ENCODE data around the gene TMED5.
"Not testable (repeated sequence)": the region's sequence is repeated elsewhere in the genome, so short reads cannot be mapped to it uniquely, and the experiment has no call there.

The TMED5 gene

GRCh38 chr1:93179886-93180722 lies at the start of gene TMED5:
TSS of gene TMED5 (minus strand) at chr1:93180413. CDS start at chr1:93180242, 171 bp downstream.
- Mint-ChIP-seq H3K27me3 (no peaks in the 10 kb centered on the region), H3K4me3 (peak within 1 kb of the TSS; percentile 99), H3K4me1 (ENCODE audit: low read depth) (peaks cover 58% of the 10 kb centered on the region), H3K36me3 (ENCODE audit: low read depth) (peaks cover 60% of the 10 kb centered on the region), H3K9me3 (no peaks in the 10 kb centered on the region), H3K27ac (peak within 1 kb of the TSS; percentile 100)
- DNase-seq: peak; percentile 95

GRCh38 chr1:93223023-93223675 lies 42.9 kb upstream of the TMED5 start:
- H3K27ac Mint-ChIP-seq: no peak overlapping the region
- DNase-seq: no peak
- no peaks in the 10 kb centered on the region for H3K27me3 Mint-ChIP-seq
- H3K4me3 Mint-ChIP-seq: no peak overlapping the region
- H3K36me3 Mint-ChIP-seq (ENCODE audit: low read depth): peaks cover 76% of the 10 kb centered on the region
- peaks cover 27% of the 10 kb centered on the region for H3K4me1 Mint-ChIP-seq (ENCODE audit: low read depth)
- peaks cover 4% of the 10 kb centered on the region for H3K9me3 Mint-ChIP-seq

- Mint-ChIP-seq H3K9me3 (peaks cover 4% of the 10 kb centered on the region), H3K36me3 (ENCODE audit: low read depth) (peaks cover 85% of the 10 kb centered on the region), H3K27me3 (no peaks in the 10 kb centered on the region), H3K27ac (no peak overlapping the region), H3K4me1 (ENCODE audit: low read depth) (peaks cover 30% of the 10 kb centered on the region), H3K4me3 (no peak overlapping the region)
- no peak for DNase-seq
Measured at GRCh38 chr1:93221913-93222312, 41.7 kb upstream of the TMED5 start.

DNA sequence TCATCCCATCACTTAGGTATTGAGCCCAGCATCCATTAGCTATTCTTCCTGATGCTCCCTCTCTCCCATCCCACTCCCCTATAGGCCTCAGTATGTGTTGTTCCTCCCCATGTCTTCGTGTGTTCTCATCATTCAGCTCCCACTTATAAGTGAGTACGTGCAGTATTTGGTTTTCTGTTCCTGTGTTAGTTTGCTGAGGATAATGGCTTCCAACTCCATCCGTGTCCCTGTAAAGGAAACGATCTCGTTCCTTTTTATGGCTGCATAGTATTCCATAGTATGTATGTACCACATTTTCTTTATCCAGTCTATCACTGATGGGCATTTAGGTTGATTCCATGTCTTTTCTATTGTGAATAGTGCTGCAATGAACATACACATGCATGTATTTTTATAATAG lies 40.5 kb upstream of the TMED5 start:
- H3K36me3 Mint-ChIP-seq (ENCODE audit: low read depth): peaks cover 85% of the 10 kb centered on the region
- not testable (repeated sequence) for H3K4me3 Mint-ChIP-seq, H3K9me3 Mint-ChIP-seq, DNase-seq, H3K27ac Mint-ChIP-seq, H3K27me3 Mint-ChIP-seq
- peaks cover 30% of the 10 kb centered on the region for H3K4me1 Mint-ChIP-seq (ENCODE audit: low read depth)

- peaks cover 81% of the 10 kb centered on the region for H3K36me3 Mint-ChIP-seq (ENCODE audit: low read depth)
- H3K4me3 Mint-ChIP-seq: peak overlapping the region; percentile 49
- no peak for DNase-seq
- peaks cover 30% of the 10 kb centered on the region for H3K4me1 Mint-ChIP-seq (ENCODE audit: low read depth)
- peak overlapping the region; percentile 78 for H3K27ac Mint-ChIP-seq
- H3K27me3 Mint-ChIP-seq: no peaks in the 10 kb centered on the region
- peaks cover 4% of the 10 kb centered on the region for H3K9me3 Mint-ChIP-seq
Measured at GRCh38 chr1:93219443-93219842, 39.2 kb upstream of the TMED5 start.

- peaks cover 72% of the 10 kb centered on the region for H3K36me3 Mint-ChIP-seq (ENCODE audit: low read depth)
- peaks cover 22% of the 10 kb centered on the region for H3K4me1 Mint-ChIP-seq (ENCODE audit: low read depth)
- no peak for DNase-seq
- H3K27me3 Mint-ChIP-seq: no peaks in the 10 kb centered on the region
- no peak overlapping the region for H3K27ac Mint-ChIP-seq
- no peak overlapping the region for H3K4me3 Mint-ChIP-seq
- no peaks in the 10 kb centered on the region for H3K9me3 Mint-ChIP-seq
Measured at GRCh38 chr1:93215322-93215721, 35.1 kb upstream of the TMED5 start.

- peak overlapping the region; percentile 10 for H3K27ac Mint-ChIP-seq
- H3K4me3 Mint-ChIP-seq: no peak overlapping the region
- H3K27me3 Mint-ChIP-seq: no peaks in the 10 kb centered on the region
- H3K9me3 Mint-ChIP-seq: no peaks in the 10 kb centered on the region
- peaks cover 49% of the 10 kb centered on the region for H3K36me3 Mint-ChIP-seq (ENCODE audit: low read depth)
- H3K4me1 Mint-ChIP-seq (ENCODE audit: low read depth): no peaks in the 10 kb centered on the region
- DNase-seq: no peak
Measured at GRCh38 chr1:93207211-93207610, 27.0 kb upstream of the TMED5 start.

- Mint-ChIP-seq H3K4me3 (no peak overlapping the region), H3K4me1 (ENCODE audit: low read depth) (no peaks in the 10 kb centered on the region), H3K9me3 (no peaks in the 10 kb centered on the region), H3K27me3 (no peaks in the 10 kb centered on the region), H3K27ac (no peak overlapping the region), H3K36me3 (ENCODE audit: low read depth) (peaks cover 46% of the 10 kb centered on the region)
- DNase-seq: no peak
Measured at GRCh38 chr1:93206567-93206954, 26.3 kb upstream of the TMED5 start.

DNA sequence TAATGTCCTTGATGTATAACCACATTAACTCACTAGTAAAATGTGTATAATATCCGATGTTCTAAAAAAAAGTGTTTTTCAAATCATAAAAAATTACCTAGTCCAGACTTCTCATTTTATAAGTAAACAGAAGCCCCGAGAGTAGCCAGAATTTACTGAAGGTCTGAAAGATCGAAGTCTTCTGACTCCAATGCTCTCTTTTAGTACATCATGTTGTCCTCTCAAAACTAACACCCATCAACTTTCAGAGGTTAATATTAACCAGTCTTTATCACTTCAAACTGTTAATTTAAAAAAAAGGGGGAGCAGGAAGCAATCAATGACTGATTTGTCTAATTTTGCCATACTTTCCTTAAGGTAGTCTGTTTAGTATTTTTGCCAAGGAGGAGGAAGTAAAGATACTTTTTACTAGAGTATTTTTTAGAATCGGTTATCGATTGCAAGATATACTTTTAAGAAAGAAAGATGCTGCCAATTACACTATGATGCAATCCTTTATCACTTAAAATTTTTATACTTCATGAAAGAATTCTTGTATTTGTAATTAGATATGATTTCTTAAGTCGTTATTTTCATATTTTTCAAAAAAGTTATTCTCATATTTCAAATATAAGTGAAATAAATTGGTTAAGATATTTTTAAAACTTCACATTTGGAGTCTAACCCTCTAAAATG lies 25.8 kb upstream of the TMED5 start:
- peaks cover 44% of the 10 kb centered on the region for H3K36me3 Mint-ChIP-seq (ENCODE audit: low read depth)
- H3K27ac Mint-ChIP-seq: no peak overlapping the region
- H3K4me1 Mint-ChIP-seq (ENCODE audit: low read depth): no peaks in the 10 kb centered on the region
- no peak overlapping the region for H3K4me3 Mint-ChIP-seq
- H3K9me3 Mint-ChIP-seq: no peaks in the 10 kb centered on the region
- H3K27me3 Mint-ChIP-seq: no peaks in the 10 kb centered on the region
- no peak for DNase-seq

DNA sequence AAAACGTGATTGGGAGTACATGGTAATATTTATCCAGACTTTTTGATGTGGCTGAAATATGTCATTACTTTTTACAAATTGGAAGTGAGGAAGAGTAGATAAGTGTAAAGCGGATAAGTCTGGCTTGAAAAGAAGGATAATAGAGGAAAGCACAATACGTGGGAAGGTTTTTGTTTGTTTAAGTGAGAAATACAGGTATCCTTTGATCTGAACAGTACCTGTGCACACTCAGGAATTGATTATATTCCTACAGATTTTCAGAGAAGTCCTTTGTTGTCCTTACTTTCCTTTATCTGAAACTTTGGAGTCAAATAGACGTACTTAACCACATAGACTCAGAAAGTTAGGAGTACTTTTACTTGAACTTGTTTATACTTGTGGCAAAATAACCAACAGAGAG lies 20.5 kb upstream of the TMED5 start:
- Mint-ChIP-seq H3K27me3 (no peaks in the 10 kb centered on the region), H3K36me3 (ENCODE audit: low read depth) (peaks cover 41% of the 10 kb centered on the region), H3K4me1 (ENCODE audit: low read depth) (peaks cover 3% of the 10 kb centered on the region), H3K9me3 (no peaks in the 10 kb centered on the region), H3K4me3 (no peak overlapping the region), H3K27ac (no peak overlapping the region)
- no peak for DNase-seq

- H3K4me3 Mint-ChIP-seq: no peak overlapping the region
- H3K27ac Mint-ChIP-seq: no peak overlapping the region
- H3K27me3 Mint-ChIP-seq: no peaks in the 10 kb centered on the region
- peaks cover 3% of the 10 kb centered on the region for H3K4me1 Mint-ChIP-seq (ENCODE audit: low read depth)
- H3K36me3 Mint-ChIP-seq (ENCODE audit: low read depth): peaks cover 46% of the 10 kb centered on the region
- no peak for DNase-seq
- H3K9me3 Mint-ChIP-seq: no peaks in the 10 kb centered on the region
Measured at GRCh38 chr1:93200086-93200620, 19.9 kb upstream of the TMED5 start.

DNA sequence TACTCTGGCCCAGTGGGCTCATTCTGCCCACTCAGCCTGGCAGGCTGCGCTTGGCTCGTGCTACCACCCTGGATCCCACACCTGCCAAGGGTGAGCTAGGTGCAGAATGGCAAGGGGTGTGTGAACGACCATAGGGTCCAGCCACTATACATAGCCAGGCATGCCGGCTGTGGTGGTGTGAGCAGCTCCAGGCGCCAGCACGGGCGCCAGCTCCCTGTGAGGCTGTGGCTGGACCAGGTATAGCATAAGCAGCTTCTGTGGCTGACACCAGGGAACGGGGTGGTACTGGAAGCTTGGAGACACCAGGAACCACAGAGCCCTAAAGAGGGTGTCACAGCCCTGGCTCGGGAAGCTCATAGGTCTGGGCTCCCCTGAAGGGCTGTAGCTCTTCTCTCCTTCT lies 18.9 kb upstream of the TMED5 start:
- no peak overlapping the region for H3K27ac Mint-ChIP-seq
- no peak overlapping the region for H3K4me3 Mint-ChIP-seq
- no peaks in the 10 kb centered on the region for H3K27me3 Mint-ChIP-seq

GRCh38 chr1:93196591-93196990 lies 16.4 kb upstream of the TMED5 start:
- Mint-ChIP-seq H3K27me3 (no peaks in the 10 kb centered on the region), H3K9me3 (no peaks in the 10 kb centered on the region), H3K4me3 (no peak overlapping the region), H3K4me1 (ENCODE audit: low read depth) (peaks cover 3% of the 10 kb centered on the region), H3K36me3 (ENCODE audit: low read depth) (peaks cover 70% of the 10 kb centered on the region), H3K27ac (no peak overlapping the region)
- DNase-seq: no peak

More for the DNA sequence above, 18.9 kb upstream of the TMED5 start:
- Mint-ChIP-seq H3K36me3 (ENCODE audit: low read depth) (peaks cover 55% of the 10 kb centered on the region), H3K4me1 (ENCODE audit: low read depth) (peaks cover 3% of the 10 kb centered on the region), H3K9me3 (no peaks in the 10 kb centered on the region)
- no peak for DNase-seq

DNA sequence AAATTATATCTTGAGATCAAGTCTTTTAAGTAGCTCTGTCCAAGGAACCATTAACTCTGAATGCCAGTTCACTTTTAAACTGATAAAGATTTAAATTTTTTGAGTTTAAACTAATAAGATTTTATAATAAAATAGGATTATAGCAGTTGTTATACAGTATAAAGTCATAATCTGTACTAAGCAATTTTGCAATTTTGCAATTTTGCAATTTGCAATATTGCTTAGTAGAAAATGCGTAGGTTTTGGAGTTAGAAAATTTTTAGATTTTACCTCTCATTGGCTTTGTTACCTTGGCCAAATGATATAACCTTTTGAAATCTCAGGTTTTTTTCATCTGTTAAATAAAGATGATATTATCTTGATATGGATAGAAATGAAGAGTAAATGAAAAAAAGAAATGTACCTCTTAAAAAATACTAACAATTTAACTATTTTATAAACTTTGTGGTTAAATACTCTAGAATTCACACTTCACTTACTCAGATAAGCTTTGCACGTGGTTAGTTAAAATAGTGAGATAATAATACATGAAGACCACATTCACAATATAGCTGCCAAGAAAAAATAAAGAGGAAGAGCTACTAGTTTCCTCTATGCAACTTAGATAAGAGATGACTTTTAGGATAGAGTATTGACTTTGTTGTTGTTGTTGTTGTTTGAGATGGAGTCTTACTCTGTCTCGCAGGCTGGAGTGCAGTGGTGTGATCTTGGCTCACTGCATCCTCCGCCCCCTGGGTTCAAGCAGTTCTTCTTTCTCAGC lies 14.2 kb upstream of the TMED5 start:
- Mint-ChIP-seq H3K4me3 (no peak overlapping the region), H3K27me3 (no peaks in the 10 kb centered on the region), H3K9me3 (no peaks in the 10 kb centered on the region), H3K27ac (no peak overlapping the region), H3K36me3 (ENCODE audit: low read depth) (peaks cover 77% of the 10 kb centered on the region), H3K4me1 (ENCODE audit: low read depth) (peaks cover 9% of the 10 kb centered on the region)
- no peak for DNase-seq
